Memory B cell (primary cell): ENCODE results near the gene ELP6.

Source experiments
- ATAC-seq: fragments of 150-1000 bp; cut with Tn5 transposase; 2 replicates; pipeline ENCODE4 v1.10.0; 2021; ENCODE audit warnings: low read depth, mild to moderate bottlenecking, moderate library complexity
- DNase-seq, 2 donors: peaks; one replicate each; pipeline ENCODE4 v3.0.0; 2022; ENCODE audit warnings: low spot score in 2 of 2
- H3K27ac Mint-ChIP-seq: one replicate; pipeline ENCODE4 v1.8.0; 2022; ENCODE audit warnings: mild to moderate bottlenecking, moderate library complexity, mixed read lengths
- H3K27me3 Mint-ChIP-seq: one replicate; pipeline ENCODE4 v1.8.0; 2022; ENCODE audit warnings: mixed read lengths
- H3K36me3 Mint-ChIP-seq: one replicate; pipeline ENCODE4 v1.8.0; 2022; ENCODE audit warnings: mild to moderate bottlenecking, mixed read lengths
- H3K4me1 Mint-ChIP-seq: one replicate; pipeline ENCODE4 v1.8.0; 2022; ENCODE audit warnings: mixed read lengths
- H3K4me3 Mint-ChIP-seq: one replicate; pipeline ENCODE4 v1.8.0; 2022; ENCODE audit warnings: mild to moderate bottlenecking, moderate library complexity, mixed read lengths
- H3K9me3 Mint-ChIP-seq: one replicate; pipeline ENCODE4 v1.8.0; 2022; ENCODE audit warnings: mixed read lengths

The ELP6 gene, protein sequence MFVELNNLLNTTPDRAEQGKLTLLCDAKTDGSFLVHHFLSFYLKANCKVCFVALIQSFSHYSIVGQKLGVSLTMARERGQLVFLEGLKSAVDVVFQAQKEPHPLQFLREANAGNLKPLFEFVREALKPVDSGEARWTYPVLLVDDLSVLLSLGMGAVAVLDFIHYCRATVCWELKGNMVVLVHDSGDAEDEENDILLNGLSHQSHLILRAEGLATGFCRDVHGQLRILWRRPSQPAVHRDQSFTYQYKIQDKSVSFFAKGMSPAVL

DNA sequence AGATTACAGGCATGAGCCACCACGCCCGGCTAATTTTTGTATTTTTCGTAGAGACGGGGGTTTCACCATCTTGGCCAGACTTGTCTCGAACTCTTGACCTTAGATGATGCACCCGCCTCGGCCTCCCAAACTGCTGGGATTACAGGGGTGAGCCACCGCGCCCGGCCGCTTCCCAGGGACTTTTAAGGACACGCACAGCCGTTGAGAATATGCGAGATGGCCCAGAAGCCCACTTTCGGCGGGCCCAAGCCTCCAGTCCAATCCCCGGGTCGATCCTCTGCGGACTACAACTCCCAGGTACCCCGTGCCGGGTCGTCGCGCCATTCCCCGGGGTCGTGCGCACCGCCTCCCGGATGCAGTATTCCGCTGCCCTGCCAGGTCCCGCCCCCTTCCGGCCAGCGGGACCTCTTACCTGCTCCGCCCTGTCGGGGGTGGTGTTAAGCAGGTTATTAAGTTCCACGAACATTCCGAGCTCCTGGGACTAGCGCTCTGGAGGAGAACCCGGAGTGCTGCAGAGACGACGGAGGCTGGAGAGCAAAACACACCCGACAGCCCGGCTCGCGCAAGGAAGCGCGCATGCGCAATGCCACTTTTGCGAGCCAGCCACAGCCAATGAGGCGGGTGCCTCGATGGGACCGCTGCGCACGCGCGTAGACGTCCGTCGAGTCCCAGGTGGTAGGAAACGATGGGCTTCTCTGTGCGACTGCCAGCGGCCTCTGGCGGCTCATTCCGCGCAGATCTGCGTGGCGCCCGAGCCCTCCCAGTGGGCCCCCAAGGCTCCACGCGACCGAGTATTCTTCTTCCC is at the start of gene ELP6:
Gene ELP6, minus strand, starts transcription at position 588 of the 805 bp plus-strand sequence. Its CDS starts 122 bp downstream, at position 466.
- peak within 1 kb of the TSS; percentile 95 for H3K4me3 Mint-ChIP-seq
- peaks cover 4% of the 10 kb centered on the region for H3K36me3 Mint-ChIP-seq
- H3K27ac Mint-ChIP-seq = peak within 1 kb of the TSS; percentile 93
- no peaks in the 10 kb centered on the region for H3K27me3 Mint-ChIP-seq
- H3K9me3 Mint-ChIP-seq = no peaks in the 10 kb centered on the region
- peak; percentile 96 for DNase-seq
- peaks cover 13% of the 10 kb centered on the region for H3K4me1 Mint-ChIP-seq
- ATAC-seq = peak; percentile 90

- DNase-seq (no peak), ATAC-seq (no peak)
- Mint-ChIP-seq H3K4me3 (no peak overlapping the region), H3K27me3 (peaks cover 10% of the 10 kb centered on the region), H3K9me3 (no peaks in the 10 kb centered on the region), H3K36me3 (no peaks in the 10 kb centered on the region), H3K4me1 (no peaks in the 10 kb centered on the region), H3K27ac (no peak overlapping the region)
These were observed 42.8 kb upstream of the ELP6 start for GRCh38 chr3:47556351-47556750.

DNA sequence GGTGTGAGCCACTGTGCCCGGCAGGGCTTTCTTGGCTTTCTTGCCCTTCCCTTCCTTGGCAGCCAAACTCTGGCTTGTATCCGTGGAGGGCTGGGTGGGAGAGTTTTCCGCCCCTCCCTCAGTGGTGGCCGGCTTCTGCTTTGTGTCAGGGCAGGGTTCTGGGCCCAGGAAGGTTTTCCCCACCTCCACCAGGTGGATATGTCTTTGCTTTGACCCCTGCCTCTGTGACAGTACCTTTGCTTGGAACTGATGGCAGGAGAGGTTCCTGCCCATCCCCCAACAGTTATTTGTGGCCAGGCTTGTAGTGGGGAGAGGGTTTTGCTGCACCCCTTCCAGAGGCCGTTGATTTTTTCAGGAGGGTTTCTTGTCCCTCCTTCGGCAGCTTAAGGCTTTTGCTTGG is 40.8 kb upstream of the ELP6 start:
- no peak overlapping the region for H3K4me3 Mint-ChIP-seq
- no peak overlapping the region for H3K27ac Mint-ChIP-seq
- no peaks in the 10 kb centered on the region for H3K36me3 Mint-ChIP-seq
- peaks cover 3% of the 10 kb centered on the region for H3K4me1 Mint-ChIP-seq
- H3K27me3 Mint-ChIP-seq = peaks cover 9% of the 10 kb centered on the region
- ATAC-seq = no peak
- no peak for DNase-seq
- no peaks in the 10 kb centered on the region for H3K9me3 Mint-ChIP-seq

DNA sequence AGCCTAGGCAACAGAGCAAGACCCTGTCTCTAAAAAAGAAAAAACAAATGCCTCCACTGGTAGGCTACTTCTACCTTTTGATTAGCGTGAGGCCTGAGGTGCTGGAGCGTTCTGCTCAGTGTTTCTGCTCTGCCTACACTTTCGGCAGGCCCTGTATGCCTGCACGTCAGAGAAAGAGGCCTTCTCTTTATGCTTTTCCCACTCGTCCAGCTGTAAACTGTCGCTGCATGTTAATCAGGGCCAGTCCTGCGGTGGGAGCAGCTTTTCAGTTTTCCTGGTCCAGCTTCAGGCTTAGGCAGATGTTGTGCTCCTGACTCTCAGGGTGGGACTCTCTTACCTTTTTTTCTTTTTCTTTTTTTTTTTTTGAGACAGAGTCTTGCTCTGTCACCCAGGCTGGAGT is 39.9 kb upstream of the ELP6 start:
- H3K27me3 Mint-ChIP-seq = peaks cover 9% of the 10 kb centered on the region

DNA sequence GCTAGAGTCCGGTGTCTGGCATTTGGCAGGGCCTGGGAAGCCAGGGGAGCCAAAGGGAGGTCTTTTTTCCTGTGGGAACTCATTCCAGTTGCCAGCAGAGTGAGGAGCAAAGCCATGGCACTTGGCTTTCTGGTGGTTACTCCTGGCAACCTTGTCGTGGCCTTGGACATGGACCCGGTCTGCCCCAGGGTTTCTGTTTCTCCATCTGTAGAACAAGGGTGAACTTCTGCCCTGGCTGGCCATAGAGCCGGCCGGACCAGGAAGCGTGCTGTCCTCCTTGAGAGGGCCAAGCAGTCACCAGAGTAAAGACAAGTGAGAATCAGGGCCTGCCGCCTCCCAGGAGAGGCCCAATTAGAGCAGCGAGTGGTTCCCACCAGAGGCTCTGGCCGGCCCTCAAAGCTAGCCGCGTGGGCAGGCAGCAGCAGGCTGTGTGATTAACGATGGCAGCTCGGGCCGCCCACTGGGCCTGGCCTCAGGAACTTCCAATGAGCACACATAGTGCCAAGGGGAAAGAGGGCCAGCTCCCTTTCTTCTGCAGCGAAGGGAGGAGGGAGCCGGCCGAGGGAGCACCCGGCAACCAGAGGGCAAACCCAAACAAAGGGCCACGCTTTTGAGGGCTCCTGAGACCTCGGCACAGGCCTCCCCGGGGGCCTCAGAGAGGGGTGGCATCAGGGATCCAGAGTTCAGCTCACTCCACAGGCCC is 29.1 kb upstream of the ELP6 start:
- ATAC-seq = no peak
- Mint-ChIP-seq H3K4me1 (no peaks in the 10 kb centered on the region), H3K9me3 (no peaks in the 10 kb centered on the region)

More for the DNA sequence above, 39.9 kb upstream of the ELP6 start:
- ATAC-seq (no peak), DNase-seq (no peak)
- Mint-ChIP-seq H3K4me1 (peaks cover 3% of the 10 kb centered on the region), H3K36me3 (no peaks in the 10 kb centered on the region), H3K4me3 (no peak overlapping the region), H3K9me3 (no peaks in the 10 kb centered on the region), H3K27ac (no peak overlapping the region)

GRCh38 chr3:47541583-47542108 is 28.1 kb upstream of the ELP6 start:
- H3K4me1 Mint-ChIP-seq = no peaks in the 10 kb centered on the region
- no peaks in the 10 kb centered on the region for H3K36me3 Mint-ChIP-seq
- H3K9me3 Mint-ChIP-seq = no peaks in the 10 kb centered on the region
- no peak for DNase-seq
- no peak overlapping the region for H3K27ac Mint-ChIP-seq
- H3K27me3 Mint-ChIP-seq = peaks cover 8% of the 10 kb centered on the region
- ATAC-seq = no peak
- H3K4me3 Mint-ChIP-seq = no peak overlapping the region

More for the DNA sequence above, 29.1 kb upstream of the ELP6 start:
- Mint-ChIP-seq H3K27me3 (peaks cover 6% of the 10 kb centered on the region), H3K36me3 (no peaks in the 10 kb centered on the region), H3K4me3 (no peak overlapping the region), H3K27ac (no peak overlapping the region)
- no peak for DNase-seq

DNA sequence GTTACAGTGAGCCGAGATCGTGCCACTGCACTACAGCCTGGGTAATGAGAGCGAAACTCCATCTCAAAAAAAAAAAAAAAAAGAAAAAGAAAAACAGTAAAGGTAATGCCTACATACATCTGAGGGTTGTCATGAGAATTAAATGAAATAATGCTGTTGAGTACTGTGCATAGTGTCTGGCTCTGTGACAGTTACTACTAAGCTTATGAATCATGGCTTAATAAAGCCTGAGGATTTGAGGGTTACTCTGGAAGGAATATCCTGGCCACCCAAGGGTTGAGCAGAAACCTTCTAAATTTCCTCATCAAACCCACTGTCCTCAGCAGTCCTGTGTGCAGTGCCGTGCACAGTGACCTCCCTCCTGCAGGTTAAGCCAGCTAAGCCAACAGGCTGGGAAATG is 26.8 kb upstream of the ELP6 start:
- H3K27ac Mint-ChIP-seq = no peak overlapping the region
- H3K4me3 Mint-ChIP-seq = no peak overlapping the region
- ATAC-seq (no peak), DNase-seq (no peak)
- no peaks in the 10 kb centered on the region for H3K36me3 Mint-ChIP-seq
- H3K9me3 Mint-ChIP-seq = no peaks in the 10 kb centered on the region
- peaks cover 9% of the 10 kb centered on the region for H3K27me3 Mint-ChIP-seq
- no peaks in the 10 kb centered on the region for H3K4me1 Mint-ChIP-seq

- H3K4me3 Mint-ChIP-seq = no peak overlapping the region
- peaks cover 14% of the 10 kb centered on the region for H3K27me3 Mint-ChIP-seq
- DNase-seq = no peak
- ATAC-seq = no peak
- H3K4me1 Mint-ChIP-seq = no peaks in the 10 kb centered on the region
- H3K9me3 Mint-ChIP-seq = no peaks in the 10 kb centered on the region
- no peak overlapping the region for H3K27ac Mint-ChIP-seq
- H3K36me3 Mint-ChIP-seq = no peaks in the 10 kb centered on the region
These were observed 23.5 kb upstream of the ELP6 start for GRCh38 chr3:47536967-47537366.

GRCh38 chr3:47536221-47536891 is 22.8 kb upstream of the ELP6 start:
- no peaks in the 10 kb centered on the region for H3K4me1 Mint-ChIP-seq
- H3K9me3 Mint-ChIP-seq = no peaks in the 10 kb centered on the region
- no peak for ATAC-seq
- H3K27ac Mint-ChIP-seq = no peak overlapping the region
- peaks cover 14% of the 10 kb centered on the region for H3K27me3 Mint-ChIP-seq
- H3K4me3 Mint-ChIP-seq = no peak overlapping the region
- DNase-seq = no peak
- H3K36me3 Mint-ChIP-seq = no peaks in the 10 kb centered on the region

DNA sequence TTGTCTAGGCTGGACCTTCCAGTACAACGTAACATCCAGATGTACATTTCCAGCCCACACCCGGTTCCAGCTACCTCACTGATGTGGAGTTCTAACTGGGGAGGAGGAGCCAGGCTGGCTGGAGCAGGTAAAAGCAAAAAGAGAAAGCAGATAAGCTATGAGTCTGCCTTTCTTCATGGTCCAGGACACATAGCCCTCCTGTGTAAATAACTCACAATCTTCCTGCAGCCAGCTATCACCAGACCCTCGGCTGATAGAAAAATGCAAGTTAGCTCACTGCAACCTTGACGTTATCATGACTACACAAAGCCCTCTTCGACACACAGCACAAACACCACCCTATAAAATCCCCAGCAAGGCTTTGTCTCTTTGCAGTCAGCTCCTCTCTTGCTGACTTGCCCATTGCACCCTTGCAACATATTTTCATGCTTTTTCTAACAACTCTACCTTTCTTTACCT is 20.5 kb upstream of the ELP6 start:
- Mint-ChIP-seq H3K27me3 (peaks cover 14% of the 10 kb centered on the region), H3K36me3 (no peaks in the 10 kb centered on the region), H3K4me1 (no peaks in the 10 kb centered on the region), H3K9me3 (no peaks in the 10 kb centered on the region), H3K27ac (no peak overlapping the region), H3K4me3 (no peak overlapping the region)
- DNase-seq = no peak
- ATAC-seq = no peak

GRCh38 chr3:47533481-47533880 is 20.0 kb upstream of the ELP6 start:
- Mint-ChIP-seq H3K27me3 (peaks cover 11% of the 10 kb centered on the region), H3K9me3 (no peaks in the 10 kb centered on the region), H3K27ac (no peak overlapping the region), H3K4me3 (no peak overlapping the region), H3K4me1 (no peaks in the 10 kb centered on the region), H3K36me3 (no peaks in the 10 kb centered on the region)
- DNase-seq = no peak
- no peak for ATAC-seq

DNA sequence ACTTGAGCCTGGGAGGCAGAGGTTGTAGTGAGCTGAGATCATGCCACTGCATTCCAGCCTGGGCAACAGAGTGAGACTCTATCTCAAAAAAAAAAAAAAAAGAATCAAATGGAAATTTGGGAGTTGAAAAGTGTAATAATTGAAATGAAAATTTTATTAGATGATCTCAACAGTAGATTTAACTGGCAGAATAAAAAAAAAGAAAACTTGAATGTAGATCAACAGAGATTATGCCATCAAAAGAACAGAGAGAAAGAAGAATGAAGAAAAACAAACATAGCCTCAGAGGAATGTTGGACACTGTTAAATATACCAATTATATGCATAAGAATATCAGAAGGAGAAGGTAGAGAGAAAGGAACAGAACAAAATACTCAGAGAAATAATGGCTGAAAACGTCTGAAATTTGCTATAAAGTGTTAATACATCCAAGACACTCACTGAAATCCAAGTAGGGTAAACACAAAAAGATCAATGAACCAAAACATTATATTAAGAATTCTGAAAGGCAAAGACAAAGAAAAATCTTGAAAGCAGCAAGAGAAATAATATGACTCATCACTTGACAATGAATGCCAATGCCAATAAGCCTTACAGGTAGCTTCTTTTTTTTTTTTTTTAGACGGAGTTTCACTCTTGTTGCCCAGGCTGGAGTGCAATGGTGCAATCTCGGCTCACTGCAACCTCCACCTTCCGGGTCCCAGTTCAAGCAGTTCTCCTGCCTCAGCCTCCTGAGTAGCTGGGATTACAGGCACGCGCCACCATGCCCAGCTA is 14.6 kb upstream of the ELP6 start:
- Mint-ChIP-seq H3K27me3 (peaks cover 4% of the 10 kb centered on the region), H3K4me1 (peaks cover 6% of the 10 kb centered on the region), H3K27ac (no peak overlapping the region), H3K36me3 (peaks cover 5% of the 10 kb centered on the region), H3K9me3 (peaks cover 4% of the 10 kb centered on the region), H3K4me3 (no peak overlapping the region)
- no peak for DNase-seq
- no peak for ATAC-seq

- peak; percentile 15 for ATAC-seq
- H3K4me1 Mint-ChIP-seq = peaks cover 10% of the 10 kb centered on the region
- no peaks in the 10 kb centered on the region for H3K27me3 Mint-ChIP-seq
- H3K9me3 Mint-ChIP-seq = peaks cover 4% of the 10 kb centered on the region
- peaks cover 5% of the 10 kb centered on the region for H3K36me3 Mint-ChIP-seq
- no peak for DNase-seq
- no peak overlapping the region for H3K27ac Mint-ChIP-seq
- H3K4me3 Mint-ChIP-seq = no peak overlapping the region
These were observed 12.1 kb upstream of the ELP6 start for GRCh38 chr3:47525617-47526016.
